Raji (cell line): Measurements from ENCODE around the gene USP25.

Source experiments
- POLR2A ChIP-seq: IDR thresholded peaks from 2 replicates; pipeline ENCODE4 v1.6.1; 2011; ENCODE audit warnings: low read depth, low read length, control low read depth; ENCODE audit not compliant: insufficient read depth

USP25 gene

DNA sequence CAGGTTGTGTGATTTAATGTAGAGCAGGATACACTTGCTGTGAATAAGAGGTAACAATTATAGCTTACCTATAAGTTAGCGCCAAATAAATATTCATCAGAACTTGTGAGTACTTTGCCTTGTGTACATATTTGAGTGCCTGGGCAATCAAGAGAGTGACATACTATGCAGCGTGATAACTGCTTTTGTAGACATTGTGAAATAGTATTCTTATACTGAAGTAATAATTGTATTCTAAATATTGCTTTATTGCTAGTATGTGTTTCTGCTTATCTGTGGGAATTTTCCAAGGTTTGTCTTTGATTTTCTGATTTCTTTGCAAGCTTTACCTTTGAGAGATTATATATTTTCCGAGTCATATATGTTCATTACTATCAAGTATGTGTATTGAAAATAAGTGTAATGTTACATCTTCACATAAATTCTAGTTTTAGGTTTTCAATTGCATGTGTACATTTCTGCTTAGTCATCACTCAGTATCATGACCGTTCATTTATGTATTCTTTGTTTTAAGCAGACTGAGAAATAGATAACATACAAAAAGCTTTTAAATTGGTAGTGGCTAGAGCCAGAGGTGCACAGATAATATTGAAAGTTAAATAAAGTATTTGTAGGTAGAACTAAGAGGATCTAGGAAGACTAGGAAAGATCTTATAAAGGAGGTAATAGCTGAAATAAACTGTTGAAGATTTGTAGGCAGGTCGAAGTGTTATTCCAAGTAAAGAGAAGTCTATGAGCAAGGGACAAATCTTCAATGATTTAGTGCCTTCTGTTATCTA, 19.5 kb downstream of the USP25 start:
- no peak for TF ChIP-seq POLR2A

DNA sequence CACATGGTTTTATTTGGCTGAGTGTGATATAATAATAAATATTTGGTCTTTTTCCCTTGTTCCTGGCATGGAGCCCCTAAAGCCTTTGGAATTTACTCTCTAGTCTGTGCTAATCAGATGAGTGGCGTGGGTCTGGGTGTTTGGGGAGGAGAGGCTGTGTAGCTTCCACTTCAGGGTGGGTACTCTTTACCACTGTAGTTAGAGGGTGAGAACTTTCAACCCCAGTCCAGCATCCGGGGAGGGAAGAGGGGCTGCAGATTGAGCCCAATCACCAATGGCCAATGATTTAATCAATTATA, 20.0 kb downstream of the USP25 start:
- TF ChIP-seq POLR2A: no peak

GRCh38 chr21:15751037-15751436, 21.3 kb downstream of the USP25 start:
- TF ChIP-seq POLR2A: no peak

DNA sequence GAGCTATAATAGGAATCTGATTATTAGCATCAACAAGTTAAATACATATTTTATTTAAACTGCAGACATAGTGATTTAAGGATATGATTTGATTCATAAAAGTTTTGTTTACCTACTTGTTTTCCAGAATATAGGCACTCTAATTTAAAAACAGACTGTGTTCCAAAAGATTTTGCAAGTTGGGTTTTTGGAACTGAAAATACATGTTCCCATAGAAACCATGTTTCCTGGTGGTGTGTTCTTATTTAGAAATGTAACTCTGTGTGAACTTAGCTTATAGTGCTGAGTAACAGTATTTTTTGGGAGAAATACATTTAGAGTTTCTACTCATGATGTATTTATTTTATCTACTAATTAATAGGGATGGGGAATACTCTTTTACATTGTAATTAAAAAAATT, 21.8 kb downstream of the USP25 start:
- TF ChIP-seq POLR2A: no peak

DNA sequence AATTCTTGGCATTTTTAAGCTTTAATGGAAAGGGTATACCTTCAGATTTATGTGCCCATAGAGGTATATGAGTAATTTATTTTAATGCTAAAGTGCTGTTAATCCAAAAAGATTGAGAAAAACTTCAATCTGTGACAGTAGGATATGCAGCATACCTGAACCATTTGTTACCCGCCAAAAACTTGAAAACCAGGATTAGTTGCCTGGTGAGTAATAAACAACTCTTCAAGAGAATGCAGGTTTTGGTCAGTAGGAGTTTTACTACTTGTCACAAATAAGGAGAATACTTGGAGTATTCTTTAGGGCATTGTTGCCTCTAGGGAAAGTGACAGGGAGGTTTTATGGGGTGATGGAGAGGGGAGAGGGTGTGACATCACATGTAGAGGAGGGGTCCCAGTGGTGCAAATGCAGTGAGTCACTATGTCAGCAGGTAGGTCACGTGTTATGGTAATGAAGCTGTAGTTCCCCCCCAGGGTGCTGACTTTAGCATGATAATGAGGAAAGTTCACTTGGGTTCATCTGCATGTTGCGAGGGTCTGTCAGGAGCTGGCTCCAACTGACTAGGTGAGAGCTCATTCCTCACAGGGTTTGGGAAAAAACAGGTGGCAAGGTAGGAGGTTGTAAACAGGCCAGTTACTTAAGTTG, 23.1 kb downstream of the USP25 start:
- TF ChIP-seq POLR2A: no peak

- TF ChIP-seq POLR2A: no peak
Measured at GRCh38 chr21:15753741-15754140, 24.0 kb downstream of the USP25 start.

DNA sequence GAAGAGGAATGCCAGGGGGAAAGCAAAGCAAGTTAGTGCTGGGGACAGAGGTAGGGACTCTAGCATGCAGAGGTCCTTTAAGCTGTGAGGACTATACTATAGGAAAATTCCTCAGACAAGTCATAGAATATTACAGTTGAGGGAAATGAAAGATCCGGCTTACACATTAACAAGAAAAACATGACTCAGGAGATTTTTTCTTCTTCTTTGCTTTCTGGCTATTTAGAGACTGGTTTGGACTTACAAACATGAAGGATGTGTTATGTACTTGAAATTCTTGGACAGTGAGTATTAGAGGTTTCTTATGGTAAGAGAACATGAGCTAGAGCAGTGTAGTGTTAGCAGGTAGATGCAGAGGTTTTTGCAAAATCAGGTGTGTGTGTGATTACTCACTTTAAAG, 24.9 kb downstream of the USP25 start:
- no peak for TF ChIP-seq POLR2A

- TF ChIP-seq POLR2A: no peak
Measured at GRCh38 chr21:15755125-15755524, 25.3 kb downstream of the USP25 start.

GRCh38 chr21:15759469-15759868, 29.7 kb downstream of the USP25 start:
- TF ChIP-seq POLR2A: no peak

GRCh38 chr21:15761507-15762100, 31.8 kb downstream of the USP25 start:
- TF ChIP-seq POLR2A: no peak

- TF ChIP-seq POLR2A: no peak
Measured at GRCh38 chr21:15763359-15763758, 33.6 kb downstream of the USP25 start.

DNA sequence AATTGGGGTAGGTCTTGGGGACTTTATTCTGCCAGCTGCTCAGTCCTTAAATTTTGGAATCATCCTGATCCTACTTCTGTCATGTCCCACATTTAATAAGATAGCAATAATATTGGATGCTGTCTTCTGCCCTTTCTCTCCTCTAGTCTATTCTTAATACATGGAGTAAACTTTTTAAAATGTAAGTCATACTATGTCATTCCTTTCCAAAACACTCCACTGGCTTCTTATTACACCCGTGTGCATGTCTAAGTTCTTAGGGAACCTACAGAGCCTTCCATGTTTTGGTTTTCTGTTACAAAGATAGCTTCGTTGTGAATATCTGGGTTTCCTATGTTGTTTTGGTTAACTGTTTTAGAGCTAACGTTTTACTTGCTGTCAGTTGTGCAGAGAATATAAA, 35.1 kb downstream of the USP25 start:
- no peak for TF ChIP-seq POLR2A

DNA sequence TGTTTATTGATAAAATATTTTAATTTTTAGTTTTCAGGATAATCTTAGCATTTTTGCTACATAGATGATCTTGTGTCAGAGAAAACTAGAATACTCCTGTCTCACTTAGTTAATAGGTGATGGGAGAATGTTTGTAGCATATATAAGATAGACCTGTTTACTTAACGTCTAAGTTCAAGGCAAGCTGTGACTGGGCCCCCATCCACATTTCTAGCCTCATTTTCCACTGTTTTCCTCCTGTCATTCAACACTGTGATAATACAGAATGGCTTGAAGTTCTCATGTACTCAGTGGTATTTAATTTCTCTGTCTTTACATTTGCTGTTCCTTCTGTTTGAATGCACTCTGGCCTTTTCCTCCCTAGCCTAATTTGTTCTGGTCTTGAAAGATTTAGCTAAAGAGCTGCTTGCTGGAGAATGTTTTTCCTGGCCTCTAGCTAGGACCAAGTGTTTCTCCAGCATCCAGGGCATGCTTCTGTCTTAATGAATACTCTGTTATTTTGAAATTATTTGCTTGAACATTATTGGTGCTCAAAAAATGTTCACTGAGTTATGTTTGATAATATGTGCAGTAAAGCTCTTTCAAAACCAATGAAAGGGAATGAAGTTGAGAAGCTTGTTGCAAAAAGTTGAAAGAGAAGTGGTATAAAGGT, 37.3 kb downstream of the USP25 start:
- TF ChIP-seq POLR2A: no peak

GRCh38 chr21:15768045-15768601, 38.3 kb downstream of the USP25 start:
- TF ChIP-seq POLR2A: no peak

DNA sequence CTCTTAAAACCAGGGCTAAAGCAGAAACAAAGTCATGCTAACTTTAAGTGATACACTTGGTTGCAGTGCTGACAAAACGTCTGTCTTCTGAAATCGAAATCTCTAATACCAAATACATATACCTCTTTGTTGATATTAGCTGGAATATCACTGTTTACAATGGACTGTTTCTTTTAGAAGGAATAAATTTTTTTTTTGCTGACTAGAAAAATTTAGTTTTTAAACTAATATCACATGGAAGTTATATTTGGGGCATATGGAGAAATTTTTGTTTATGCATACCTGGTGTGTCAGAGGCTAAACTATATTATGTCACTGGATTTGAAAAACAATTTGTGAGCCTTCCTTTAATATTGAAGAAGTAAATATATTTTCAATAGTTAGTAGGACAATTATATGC, 39.1 kb downstream of the USP25 start:
- no peak for TF ChIP-seq POLR2A

DNA sequence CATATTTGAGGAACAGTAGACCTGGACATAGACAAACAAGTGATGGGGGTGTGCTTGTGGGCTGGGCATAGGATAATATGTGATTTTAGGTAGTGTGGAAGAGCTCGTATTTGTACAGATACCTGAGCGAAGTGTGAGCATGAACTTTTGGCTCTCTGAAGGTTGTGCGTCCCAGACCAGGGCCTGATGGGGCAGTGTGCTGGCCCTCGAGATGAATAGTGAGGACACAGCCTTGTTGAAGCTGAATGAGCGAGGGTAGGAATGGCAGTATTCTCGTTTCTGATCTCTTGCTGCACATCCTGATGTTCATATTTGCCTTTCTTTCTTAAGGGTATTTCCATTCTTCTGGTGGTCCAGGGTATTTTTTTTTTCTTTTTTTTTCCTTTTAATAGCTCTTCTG, 41.5 kb downstream of the USP25 start:
- TF ChIP-seq POLR2A: no peak

GRCh38 chr21:15772654-15773053, 42.9 kb downstream of the USP25 start:
- no peak for TF ChIP-seq POLR2A

- TF ChIP-seq POLR2A: no peak
Measured at GRCh38 chr21:15774590-15774989, 44.8 kb downstream of the USP25 start.
